H9 (cell line): Measurements from ENCODE around the gene STIL. TPM values are rescaled to one million over a fixed set of nuclear protein-coding genes. Genes with fewer than 3 reads are reported as not detected.

Experiments
- DNase-seq: peaks from one replicate; pipeline ENCODE4 v3.0.0-alpha.2; 2017
- H2AFZ ChIP-seq: one replicate; pipeline ENCODE4 v1.6.1; 2013; ENCODE audit warnings: mild to moderate bottlenecking, low read length, control low read depth, moderate library complexity
- H2AK5ac ChIP-seq: 2 replicates; pipeline ENCODE4 v1.6.1; 2013; ENCODE audit warnings: low read length, control low read depth, mixed read lengths; ENCODE audit not compliant: insufficient read length
- H2BK120ac ChIP-seq: one replicate; pipeline ENCODE4 v1.6.1; 2013; ENCODE audit warnings: low read depth, mild to moderate bottlenecking, low read length, control low read depth, inconsistent platforms; ENCODE audit not compliant: poor library complexity, severe bottlenecking
- H2BK12ac ChIP-seq: 2 replicates; pipeline ENCODE4 v1.6.1; 2013; ENCODE audit warnings: low read length, control low read depth, mixed read lengths, low read depth; ENCODE audit not compliant: insufficient read length
- H2BK15ac ChIP-seq: 2 replicates; pipeline ENCODE4 v1.6.1; 2013; ENCODE audit warnings: low read depth, low read length, control low read depth
- H2BK20ac ChIP-seq: one replicate; pipeline ENCODE4 v1.6.1; 2013; ENCODE audit warnings: low read depth, mild to moderate bottlenecking, low read length, control low read depth, inconsistent platforms; ENCODE audit not compliant: poor library complexity, severe bottlenecking
- H2BK5ac ChIP-seq: 2 replicates; pipeline ENCODE4 v1.6.1; 2013; ENCODE audit warnings: low read length, control low read depth, mixed read lengths; ENCODE audit not compliant: insufficient read length
- H3K14ac ChIP-seq: 2 replicates; pipeline ENCODE4 v1.6.1; 2013; ENCODE audit warnings: low read length, control low read depth; ENCODE audit not compliant: insufficient read depth
- H3K18ac ChIP-seq: 2 replicates; pipeline ENCODE4 v1.6.1; 2013; ENCODE audit warnings: low read depth, mild to moderate bottlenecking, mixed read lengths, low read length, control low read depth; ENCODE audit not compliant: insufficient read length
- H3K23ac ChIP-seq: 2 replicates; pipeline ENCODE4 v1.6.1; 2013; ENCODE audit warnings: low read length, control low read depth, mixed read lengths, low read depth; ENCODE audit not compliant: insufficient read length
- H3K23me2 ChIP-seq: 2 replicates; pipeline ENCODE4 v1.6.1; 2013; ENCODE audit warnings: low read depth, mild to moderate bottlenecking, mixed read lengths, low read length, control low read depth; ENCODE audit not compliant: insufficient read length, poor library complexity, severe bottlenecking
- H3K27ac ChIP-seq: 2 replicates; pipeline ENCODE4 v1.5.1; 2013; ENCODE audit warnings: low read length, control low read depth, mixed read lengths, low read depth; ENCODE audit not compliant: insufficient read length
- H3K27me3 ChIP-seq: 2 replicates; pipeline ENCODE4 v1.6.1; 2013; ENCODE audit warnings: low read length, control low read depth, inconsistent platforms; ENCODE audit not compliant: insufficient read depth
- H3K4ac ChIP-seq: 2 replicates; pipeline ENCODE4 v1.6.1; 2013; ENCODE audit warnings: low read depth, mild to moderate bottlenecking, control low read depth, inconsistent platforms, low read length, moderate library complexity
- H3K4me1 ChIP-seq: 2 replicates; pipeline ENCODE4 v1.6.1; 2013; ENCODE audit warnings: low read length, control low read depth, inconsistent platforms; ENCODE audit not compliant: insufficient read depth
- H3K4me2 ChIP-seq: 2 replicates; pipeline ENCODE4 v1.6.1; 2013; ENCODE audit warnings: low read length, control low read depth, mixed read lengths; ENCODE audit not compliant: insufficient read length, insufficient read depth
- H3K56ac ChIP-seq: 2 replicates; pipeline ENCODE4 v1.6.1; 2013; ENCODE audit warnings: low read depth, mild to moderate bottlenecking, mixed read lengths, low read length, control low read depth; ENCODE audit not compliant: insufficient read length
- H3K79me1 ChIP-seq: 2 replicates; pipeline ENCODE4 v1.6.1; 2013; ENCODE audit warnings: low read depth, mild to moderate bottlenecking, moderate library complexity, low read length, control low read depth, inconsistent platforms; ENCODE audit not compliant: insufficient read depth, poor library complexity, severe bottlenecking
- H3K79me2 ChIP-seq: 2 replicates; pipeline ENCODE4 v1.6.1; 2013; ENCODE audit warnings: low read length, control low read depth, inconsistent platforms; ENCODE audit not compliant: insufficient read depth
- H3K9ac ChIP-seq: 2 replicates; pipeline ENCODE4 v1.6.1; 2013; ENCODE audit warnings: low read length, control low read depth, mixed read lengths; ENCODE audit not compliant: insufficient read length; ENCODE audit errors: extremely low read depth
- H3K9me3 ChIP-seq: one replicate; pipeline ENCODE4 v1.6.1; 2013; ENCODE audit warnings: low read depth, low read length, inconsistent platforms; ENCODE audit not compliant: control insufficient read depth
- H3T11ph ChIP-seq: one replicate; pipeline ENCODE4 v1.6.1; 2013; ENCODE audit warnings: mild to moderate bottlenecking, low read length, control low read depth, inconsistent platforms
- H4K20me1 ChIP-seq: one replicate; pipeline ENCODE4 v1.6.1; 2013; ENCODE audit not compliant: control insufficient read depth, insufficient read length, insufficient read depth
- H4K5ac ChIP-seq: 2 replicates; pipeline ENCODE4 v1.6.1; 2013; ENCODE audit warnings: low read depth, mild to moderate bottlenecking, mixed read lengths, low read length, control low read depth; ENCODE audit not compliant: insufficient read length
- H4K8ac ChIP-seq: replicated peaks from 2 replicates; pipeline ENCODE4 v1.6.1; 2013; ENCODE audit warnings: low read length, control low read depth, mixed read lengths, low read depth; ENCODE audit not compliant: insufficient read length
- H4K91ac ChIP-seq: 2 replicates; pipeline ENCODE4 v1.6.1; 2013; ENCODE audit warnings: low read depth, mild to moderate bottlenecking, moderate library complexity, mixed read lengths, low read length, control low read depth; ENCODE audit not compliant: insufficient read length
- H3K27ac Mint-ChIP-seq, 3 experiments: 2 replicates in 2 of 3; 3 replicates in 1 of 3; pipeline ENCODE4 v1.8.0; 2020 to 2021; ENCODE audit warnings: mixed read lengths in 3 of 3, mild to moderate bottlenecking in 1 of 3, moderate library complexity in 1 of 3
- H3K27me3 Mint-ChIP-seq: 2 replicates; pipeline ENCODE4 v1.8.0; 2021; ENCODE audit warnings: low read depth, mild to moderate bottlenecking, moderate library complexity, mixed read lengths
- H3K36me3 Mint-ChIP-seq, 3 experiments: 2 replicates in 2 of 3; 3 replicates in 1 of 3; pipeline ENCODE4 v1.8.0; 2020 to 2021; ENCODE audit warnings: low read depth in 3 of 3, mixed read lengths in 3 of 3; ENCODE audit not compliant: insufficient read depth in 1 of 3
- H3K4me1 Mint-ChIP-seq, 2 experiments: 2 replicates each; pipeline ENCODE4 v1.8.0; 2020; ENCODE audit warnings: mixed read lengths in 2 of 2
- H3K4me3 Mint-ChIP-seq, 2 experiments: 2 replicates in 1 of 2; 3 replicates in 1 of 2; pipeline ENCODE4 v1.8.0; 2020 to 2021; ENCODE audit warnings: mild to moderate bottlenecking in 2 of 2, mixed read lengths in 2 of 2, moderate library complexity in 1 of 2
- H3K9me3 Mint-ChIP-seq, 2 experiments: 2 replicates in 1 of 2; 3 replicates in 1 of 2; pipeline ENCODE4 v1.8.0; 2020; ENCODE audit warnings: mild to moderate bottlenecking in 2 of 2, mixed read lengths in 2 of 2, moderate library complexity in 1 of 2
- CTCF ChIP-seq: fragments of 200-600 bp; sonication (generic); conservative IDR thresholded peaks from 3 replicates; pipeline ENCODE4 v1.8.0; 2021; ENCODE audit warnings: antibody characterized with exemption, mild to moderate bottlenecking
- WGBS: extraction: QIAGEN DNeasy Blood & Tissue Kit; methylation state at CpG from one replicate; pipeline ENCODE4 v1.1.7; 2013; ENCODE audit warnings: missing lambda C conversion rate, low lambda C conversion rate, mixed read lengths; ENCODE audit not compliant: insufficient read length; ENCODE audit errors: extremely low coverage; 5-methylcytosine and 5-hydroxymethylcytosine counted together
- total RNA-seq: library from RNA; stranded (reverse); gene quantifications from 2 replicates; pipeline ENCODE4 v1.2.1, GENCODE V29; 2021

The STIL gene
- total RNA-seq, 1 experiment from 2014 or later = 26.6 TPM

GRCh38 chr1:47340227-47340626, 26.3 kb upstream of the STIL start:
- DNase-seq = no peak
- H3K4ac ChIP-seq = no peak overlapping the region
- no peaks in the 10 kb centered on the region for H3K27me3 ChIP-seq
- H3K23ac ChIP-seq = no peak overlapping the region
- no CpG with 5 or more reads among the region's 4 CpGs for whole genome bisulfite sequencing
- no peaks in the 10 kb centered on the region for H3K79me1 ChIP-seq
- no peak overlapping the region for H3K14ac ChIP-seq
- H3K23me2 ChIP-seq = no peaks in the 10 kb centered on the region
- peaks cover 4% of the 10 kb centered on the region for H3K79me2 ChIP-seq
- no peak for TF ChIP-seq CTCF
- H3K4me2 ChIP-seq = no peak overlapping the region
- no peak overlapping the region for H3K27ac ChIP-seq
- H2BK20ac ChIP-seq = no peak overlapping the region
- no peak overlapping the region for H4K8ac ChIP-seq
- H3K9me3 Mint-ChIP-seq = no peaks in the 10 kb centered on the region
- H3T11ph ChIP-seq = no peak overlapping the region
- no peak overlapping the region for H2BK12ac ChIP-seq
- H2AK5ac ChIP-seq = no peak overlapping the region
- H3K9me3 ChIP-seq = no peaks in the 10 kb centered on the region
- H2BK5ac ChIP-seq = no peak overlapping the region
- peaks cover 0 to under 1% of the 10 kb centered on the region in 2 experiments; a peak in 2 of 4 replicates for H3K4me1 Mint-ChIP-seq
- no peak overlapping the region for H3K18ac ChIP-seq
- H4K20me1 ChIP-seq = no peaks in the 10 kb centered on the region
- no peak overlapping the region for H4K91ac ChIP-seq
- no peak overlapping the region for H4K5ac ChIP-seq
- no peak overlapping the region for H3K9ac ChIP-seq
- H2AFZ ChIP-seq = no peak overlapping the region
- H3K27ac Mint-ChIP-seq = peak overlapping the region in 2 of 3 experiments; percentile 65 to 75; a peak in 1 of 7 replicates
- no peaks in the 10 kb centered on the region for H3K27me3 Mint-ChIP-seq
- no peak overlapping the region for H2BK120ac ChIP-seq
- peaks cover 0 to 8% (median 2%) of the 10 kb centered on the region in 3 experiments; a peak in 4 of 7 replicates for H3K36me3 Mint-ChIP-seq
- H3K4me1 ChIP-seq = no peaks in the 10 kb centered on the region
- H3K4me3 Mint-ChIP-seq = peak overlapping the region in 1 of 2 experiments; percentile 57; a peak in 1 of 5 replicates
- H2BK15ac ChIP-seq = no peak overlapping the region
- H3K56ac ChIP-seq = no peak overlapping the region
